GM19328 (cell line): ENCODE measurements around the gene RHO.
"Not testable (repeated sequence)": the region's sequence is repeated elsewhere in the genome, so short reads cannot be mapped to it uniquely, and the experiment has no call there.

ENCODE experiments used
- ATAC-seq: cut with Tn5 transposase; IDR thresholded peaks from one replicate; pipeline ENCODE4 v1.9.1; 2021; ENCODE audit warnings: mild to moderate bottlenecking, moderate library complexity; ENCODE audit not compliant: unreplicated experiment

The RHO gene

DNA sequence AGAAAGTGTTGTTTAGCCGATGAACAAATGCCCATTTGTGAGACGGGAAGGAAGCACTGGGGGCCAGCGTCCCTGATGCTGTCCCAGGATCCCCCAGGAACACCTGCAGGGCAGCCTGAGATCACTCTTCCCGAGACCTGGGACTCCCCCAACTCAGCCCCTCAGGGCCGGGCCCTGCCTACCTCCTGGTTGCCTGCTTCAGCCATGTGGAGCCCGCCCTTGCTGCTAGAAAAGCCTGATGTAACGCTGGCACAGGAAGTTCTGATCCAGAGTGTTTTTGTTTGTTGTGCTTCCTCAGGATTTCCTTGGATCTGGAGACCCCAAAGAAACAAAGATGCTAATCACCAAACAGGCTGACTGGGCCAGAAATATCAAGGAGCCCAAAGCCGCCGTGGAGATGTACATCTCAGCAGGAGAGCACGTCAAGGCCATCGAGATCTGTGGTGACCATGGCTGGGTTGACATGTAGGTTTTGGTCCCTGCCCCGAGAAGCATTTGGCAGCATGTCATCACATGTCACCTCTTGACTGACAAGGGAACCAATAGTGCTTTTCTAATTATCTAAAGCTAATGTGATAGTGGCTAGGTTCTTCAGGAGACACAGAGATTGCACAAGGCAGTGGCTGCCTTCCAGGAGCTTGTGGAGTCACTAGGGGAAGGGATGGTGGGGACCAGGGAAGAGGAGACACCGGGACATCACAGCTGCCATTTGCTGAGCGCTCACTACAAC, 28.7 kb upstream of the RHO start:
- ATAC-seq = not testable (repeated sequence)

DNA sequence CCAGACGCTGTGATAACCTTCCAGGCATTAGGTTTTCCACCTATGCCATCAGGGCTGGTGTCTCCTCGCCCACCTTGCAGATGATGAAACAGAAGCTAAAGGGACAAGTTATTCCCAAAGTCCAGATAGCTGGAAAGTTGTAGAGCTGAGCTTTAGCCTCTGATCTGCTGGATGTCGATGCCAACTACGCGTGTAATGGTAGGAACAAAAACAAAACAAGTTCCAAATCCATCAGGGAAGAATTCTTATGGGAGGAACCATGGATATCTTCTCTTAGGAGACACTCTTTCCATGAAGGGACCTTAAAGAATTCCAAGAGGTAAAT, 28.1 kb upstream of the RHO start:
- no peak for ATAC-seq

DNA sequence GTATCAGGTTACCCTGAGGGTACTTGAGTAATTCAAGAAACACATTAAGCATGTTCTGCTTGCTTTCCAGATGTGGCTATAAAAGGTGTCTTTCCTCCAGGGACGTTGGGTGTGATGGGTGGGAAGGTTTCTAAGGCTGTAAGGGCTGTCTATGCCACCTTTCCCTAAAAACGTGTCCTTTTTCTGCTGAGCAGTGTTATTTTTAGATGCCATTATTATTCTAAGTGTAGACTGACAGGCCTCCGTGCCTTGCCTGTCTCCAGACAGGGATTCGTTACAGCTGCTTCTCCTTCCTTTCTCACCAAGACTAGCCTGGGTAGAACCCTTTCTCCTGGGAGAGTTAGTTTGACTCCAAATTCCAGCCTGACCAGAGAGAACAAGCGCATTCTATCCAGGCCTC, 26.8 kb upstream of the RHO start:
- no peak for ATAC-seq

DNA sequence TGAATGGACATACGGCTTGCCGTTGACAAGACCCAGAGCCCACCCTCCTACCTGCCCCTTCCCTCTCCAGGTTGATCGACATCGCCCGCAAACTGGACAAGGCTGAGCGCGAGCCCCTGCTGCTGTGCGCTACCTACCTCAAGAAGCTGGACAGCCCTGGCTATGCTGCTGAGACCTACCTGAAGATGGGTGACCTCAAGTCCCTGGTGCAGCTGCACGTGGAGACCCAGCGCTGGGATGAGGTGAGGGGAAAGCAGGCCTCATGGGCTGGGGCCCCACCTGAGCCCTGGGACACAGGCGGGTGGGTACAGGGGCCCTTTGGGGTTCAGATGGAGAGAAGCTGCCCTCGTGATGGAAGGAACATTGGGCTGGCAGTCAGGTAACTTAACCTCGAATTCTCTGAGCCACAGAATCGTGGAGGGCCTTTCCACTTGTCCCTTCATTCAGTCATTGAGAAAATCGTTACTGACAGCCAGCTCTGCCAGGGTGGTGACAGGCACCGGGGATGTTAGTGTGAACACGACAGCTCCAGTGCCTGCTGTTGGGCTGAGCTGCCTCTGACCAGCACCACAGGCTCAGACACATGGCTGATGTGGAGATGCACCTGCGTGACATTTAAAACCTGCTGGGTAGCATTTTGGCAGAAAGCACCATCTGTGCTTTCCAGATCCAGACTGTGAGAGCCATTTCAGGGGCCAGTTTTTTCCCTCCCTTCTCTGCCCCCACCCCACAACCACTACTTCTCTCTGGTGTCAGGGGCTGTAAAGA, 25.6 kb upstream of the RHO start:
- no peak for ATAC-seq

DNA sequence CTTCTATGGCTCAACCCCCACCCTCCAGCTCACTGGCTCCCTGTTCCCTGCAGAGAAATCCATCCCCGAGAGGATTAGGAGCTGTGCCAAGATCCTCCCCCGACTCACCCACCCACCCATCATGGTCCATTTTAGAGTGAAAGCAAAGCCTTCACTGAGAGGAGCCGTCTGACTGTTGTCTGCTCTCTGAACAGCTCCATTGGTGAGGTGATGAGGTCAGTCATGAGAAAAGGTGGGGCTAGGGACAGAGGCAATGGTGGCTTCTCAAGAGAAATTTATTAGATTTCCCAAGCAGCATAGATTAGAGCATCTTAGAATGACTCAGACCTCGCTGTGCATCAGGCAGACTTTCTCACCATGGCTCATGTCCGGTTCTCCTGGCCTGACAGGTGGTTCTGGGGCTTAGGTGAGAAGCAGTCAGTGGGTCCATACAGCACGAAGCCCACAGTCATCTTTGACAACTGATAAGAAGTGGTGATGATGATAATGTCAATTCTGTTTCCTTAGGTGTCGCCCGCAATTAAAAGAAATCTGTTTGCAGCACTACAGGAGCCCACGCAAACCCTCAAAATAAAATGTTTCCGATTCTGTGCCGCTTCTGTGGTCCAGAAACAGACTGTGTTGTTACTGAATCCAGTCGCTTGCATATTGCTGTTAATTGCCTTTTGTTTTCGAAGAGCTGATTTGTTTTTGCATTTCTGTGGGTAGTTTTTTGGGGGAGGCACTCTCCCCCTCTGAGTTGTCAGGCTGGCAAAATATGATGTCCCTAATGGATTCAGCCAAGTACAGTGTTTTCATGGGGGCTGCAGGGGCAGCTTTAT, 24.8 kb upstream of the RHO start:
- ATAC-seq = no peak

DNA sequence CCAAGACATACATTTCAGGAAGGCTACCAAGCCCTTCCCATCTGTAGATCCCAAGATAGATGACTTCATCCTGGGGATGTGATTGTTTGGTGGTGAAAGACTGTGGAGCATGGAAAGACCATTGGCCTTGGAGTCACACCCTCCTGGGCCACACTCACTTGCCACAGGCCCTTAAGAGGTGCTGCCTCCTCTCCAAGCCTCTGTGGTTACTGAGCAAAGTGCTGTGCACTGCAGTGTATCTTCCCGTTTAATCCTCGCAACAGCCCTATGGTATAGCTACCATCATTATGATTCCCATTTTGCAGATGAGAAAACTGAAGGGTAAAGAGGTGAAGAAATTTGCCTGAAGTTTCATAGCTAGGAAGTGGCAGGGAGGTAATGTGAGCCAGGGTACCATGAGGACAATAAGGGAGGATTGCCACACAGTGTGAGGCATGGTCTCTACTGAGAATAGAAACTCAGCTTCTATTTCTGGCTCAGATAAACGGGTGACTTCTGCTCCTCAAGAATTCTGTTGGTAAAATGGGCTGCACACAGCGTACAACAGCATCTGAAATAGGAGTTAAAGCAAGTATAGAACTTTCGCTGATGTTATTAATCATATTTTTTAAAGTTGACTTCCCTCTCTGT, 23.9 kb upstream of the RHO start:
- no peak for ATAC-seq

DNA sequence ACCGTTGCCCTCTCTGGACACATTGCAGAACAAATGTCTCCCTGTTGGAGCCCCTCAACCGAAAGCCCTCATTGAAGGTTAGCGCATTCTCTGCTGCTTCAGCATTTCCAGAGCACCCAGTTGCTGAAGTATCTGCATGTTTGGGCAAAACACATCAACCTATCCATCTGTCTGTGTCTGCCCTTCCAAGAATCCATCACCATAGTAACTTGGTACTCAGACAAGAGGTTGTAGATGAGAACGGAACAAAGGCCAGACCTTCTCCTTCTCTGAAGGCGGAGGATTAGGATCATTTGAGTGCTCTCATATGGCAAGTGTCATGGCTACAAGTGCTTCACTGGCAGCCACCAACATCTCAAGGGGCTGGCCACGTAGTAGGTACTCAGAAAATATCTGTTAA, 23.1 kb upstream of the RHO start:
- ATAC-seq = no peak

DNA sequence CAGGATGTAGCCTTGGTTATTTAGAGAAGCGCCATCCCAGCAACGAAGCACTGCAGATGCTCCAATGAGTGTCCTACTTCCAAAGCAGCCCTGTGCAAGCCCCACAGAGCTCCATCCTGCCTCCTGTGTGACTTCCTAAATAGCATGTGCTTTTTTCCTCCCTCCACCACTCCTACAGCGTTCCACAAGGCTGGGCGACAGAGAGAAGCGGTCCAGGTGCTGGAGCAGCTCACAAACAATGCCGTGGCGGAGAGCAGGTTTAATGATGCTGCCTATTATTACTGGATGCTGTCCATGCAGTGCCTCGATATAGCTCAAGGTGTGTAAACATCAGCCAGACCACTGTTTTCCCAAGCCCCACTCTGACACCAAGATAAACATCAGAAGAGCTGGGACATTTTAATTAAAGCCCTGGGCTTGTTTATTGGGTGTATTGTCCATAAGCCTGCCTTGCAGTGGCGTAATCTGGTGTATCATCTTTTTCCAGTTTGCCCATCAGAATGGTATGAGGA, 22.2 kb upstream of the RHO start:
- ATAC-seq = no peak

DNA sequence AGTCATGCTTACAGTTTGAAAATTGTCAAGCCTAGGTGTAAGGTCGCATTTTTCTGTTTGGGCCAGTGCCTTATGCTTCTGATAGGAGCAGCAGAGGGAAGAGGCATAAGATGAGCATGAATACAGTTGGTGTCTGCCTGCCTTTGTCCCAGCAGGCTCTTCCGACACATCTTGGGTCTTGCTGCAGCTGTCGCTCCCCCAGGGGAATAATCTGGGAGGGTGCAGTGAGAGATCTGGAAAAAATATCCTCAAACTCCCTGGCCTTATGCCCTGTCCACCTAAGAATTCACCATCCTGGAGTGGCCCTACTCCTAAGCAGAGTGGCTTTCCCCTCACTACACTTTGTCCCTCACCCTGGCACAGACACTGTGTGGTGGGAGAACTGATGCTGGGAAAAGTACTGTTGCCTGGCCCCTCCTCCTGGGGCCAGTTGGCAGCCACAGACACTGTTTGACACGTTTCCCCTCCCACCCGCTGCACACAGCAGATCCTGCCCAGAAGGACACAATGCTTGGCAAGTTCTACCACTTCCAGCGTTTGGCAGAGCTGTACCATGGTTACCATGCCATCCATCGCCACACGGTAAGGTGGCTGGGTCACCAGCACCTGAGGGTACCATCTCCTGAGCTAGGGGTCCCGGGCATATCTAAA, 21.1 kb upstream of the RHO start:
- ATAC-seq = no peak

DNA sequence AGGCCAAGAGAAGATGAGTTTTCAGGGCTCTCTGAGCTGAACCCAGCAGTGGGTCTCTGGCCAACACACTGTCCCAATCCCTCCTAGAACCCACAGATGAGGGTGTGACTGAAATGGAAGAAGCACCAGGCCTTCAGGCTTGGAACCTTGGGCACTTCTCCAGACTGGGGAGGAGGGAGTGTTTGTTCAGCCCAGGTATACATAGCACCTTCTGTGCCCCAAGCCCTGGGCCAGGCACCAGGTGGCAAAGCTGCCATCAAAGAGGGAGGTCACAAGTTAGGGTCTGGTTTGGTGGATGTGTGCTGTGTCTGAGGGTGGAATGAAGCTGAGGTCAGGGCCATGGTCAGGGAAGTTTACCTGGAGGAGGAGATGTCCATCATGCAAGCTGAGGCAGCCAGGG, 15.8 kb upstream of the RHO start:
- ATAC-seq = no peak

DNA sequence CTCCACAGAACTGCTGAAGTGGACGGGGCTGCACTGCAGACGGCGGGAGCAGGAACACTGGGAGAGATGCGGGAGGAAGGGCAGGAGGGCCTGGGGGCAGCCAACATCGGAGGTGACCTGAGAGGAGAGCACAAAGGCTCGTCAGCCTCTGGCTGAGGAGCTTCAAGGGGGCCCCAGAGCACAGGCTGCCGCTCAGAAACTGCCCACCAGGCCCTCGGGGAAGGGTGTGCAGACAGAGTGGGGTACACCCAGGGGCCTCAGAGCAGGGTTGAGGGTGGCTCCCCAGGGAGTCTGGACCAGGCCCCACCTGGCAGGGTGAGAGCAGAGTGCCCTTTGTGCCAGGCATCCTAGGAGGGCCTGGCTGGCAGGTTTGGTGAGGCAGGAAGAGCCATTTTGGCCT, 14.7 kb upstream of the RHO start:
- no peak for ATAC-seq

DNA sequence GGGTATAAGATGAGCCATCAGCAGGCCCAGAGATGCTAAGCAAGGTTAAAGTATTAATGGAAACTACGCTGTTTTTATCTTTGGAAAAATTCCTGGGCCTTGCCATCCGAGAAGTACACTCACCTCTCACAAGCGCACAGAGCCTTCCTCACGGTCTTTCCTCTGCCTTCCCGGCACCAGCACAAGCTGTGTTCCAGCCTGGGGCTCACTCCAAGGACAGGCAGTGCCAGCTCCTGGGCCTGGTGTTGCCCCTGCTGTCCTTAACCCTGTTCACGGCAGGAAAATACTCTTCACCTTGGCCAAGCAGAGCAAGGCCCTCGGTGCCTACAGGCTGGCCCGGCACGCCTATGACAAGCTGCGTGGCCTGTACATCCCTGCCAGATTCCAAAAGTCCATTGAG, 14.3 kb upstream of the RHO start:
- no peak for ATAC-seq

DNA sequence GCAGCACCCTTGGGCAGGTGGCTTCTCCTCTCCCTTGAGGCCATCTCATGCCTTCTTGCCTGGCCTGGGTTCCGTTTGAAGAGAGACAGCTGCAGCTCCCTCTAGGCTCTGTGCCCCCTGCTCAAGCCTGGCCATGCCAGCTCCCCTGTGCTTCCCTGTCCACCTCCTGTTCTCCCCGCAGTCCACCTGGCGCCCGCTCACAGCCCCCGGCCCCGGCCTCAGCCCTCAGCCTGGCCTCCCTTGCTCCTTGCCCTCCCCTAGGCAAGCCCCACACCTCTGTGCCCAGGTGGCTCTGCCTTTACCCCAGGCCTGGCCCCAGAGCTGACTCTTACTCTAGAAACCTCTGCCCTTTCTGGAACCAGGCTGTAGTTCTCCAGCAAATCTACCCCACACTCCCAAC, 13.9 kb upstream of the RHO start:
- ATAC-seq = no peak

DNA sequence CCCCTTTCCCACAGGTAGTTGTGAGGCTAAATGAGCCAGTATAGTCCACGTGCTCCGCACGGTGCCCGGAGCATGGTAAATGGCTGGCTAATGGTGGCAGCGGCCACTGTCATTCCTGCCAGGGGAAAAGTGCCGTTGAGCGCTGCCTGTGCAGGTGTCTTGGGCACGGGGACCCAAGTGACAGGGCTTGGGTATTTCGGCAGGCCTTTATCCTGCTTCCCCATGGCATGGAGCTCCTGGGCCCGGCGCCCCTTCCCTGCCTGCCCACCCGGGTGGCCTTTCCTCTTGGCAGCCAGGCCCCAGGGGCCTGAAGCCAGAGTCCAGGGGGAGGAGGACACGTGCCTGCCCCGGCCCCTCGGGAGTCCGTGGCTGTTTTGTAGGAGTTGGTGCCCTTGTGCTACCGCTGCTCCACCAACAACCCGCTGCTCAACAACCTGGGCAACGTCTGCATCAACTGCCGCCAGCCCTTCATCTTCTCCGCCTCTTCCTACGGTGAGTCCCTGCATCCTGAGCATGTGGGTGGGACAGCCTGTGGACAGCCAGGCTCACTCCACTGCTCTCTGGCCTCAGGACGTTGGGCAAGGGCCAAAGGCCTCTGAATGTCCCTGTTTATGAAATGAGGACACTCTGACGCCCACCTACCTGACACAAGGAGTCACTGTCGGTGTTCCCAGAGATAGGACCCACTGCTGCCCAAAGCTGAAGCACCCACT, 13.2 kb upstream of the RHO start:
- ATAC-seq = not testable (repeated sequence)

DNA sequence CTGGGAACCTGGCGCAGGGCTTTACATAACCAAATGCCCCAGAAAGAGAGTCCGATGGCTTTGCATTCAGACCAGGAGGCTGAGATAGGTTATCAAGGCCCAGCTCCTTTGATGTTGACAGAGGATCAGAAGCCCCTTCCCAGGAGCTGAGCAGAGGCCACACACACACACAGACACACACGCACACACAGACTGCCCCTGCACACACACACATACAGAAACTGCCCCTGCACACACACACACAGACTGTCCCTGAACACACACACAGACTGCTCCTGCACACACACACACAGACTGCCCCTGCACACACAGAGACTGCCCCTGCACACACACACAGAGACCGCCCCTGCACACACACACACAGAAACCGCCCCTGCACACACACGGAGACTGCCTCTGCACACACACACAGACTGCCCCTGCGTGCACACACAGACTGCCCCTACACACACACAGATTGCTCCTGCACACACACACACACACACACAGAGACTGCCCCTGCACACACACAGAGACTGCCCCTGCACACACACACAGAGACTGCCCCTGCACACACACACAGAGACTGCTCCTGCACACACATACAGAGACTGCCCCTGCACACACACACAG, 12.5 kb upstream of the RHO start:
- ATAC-seq = not testable (repeated sequence)

DNA sequence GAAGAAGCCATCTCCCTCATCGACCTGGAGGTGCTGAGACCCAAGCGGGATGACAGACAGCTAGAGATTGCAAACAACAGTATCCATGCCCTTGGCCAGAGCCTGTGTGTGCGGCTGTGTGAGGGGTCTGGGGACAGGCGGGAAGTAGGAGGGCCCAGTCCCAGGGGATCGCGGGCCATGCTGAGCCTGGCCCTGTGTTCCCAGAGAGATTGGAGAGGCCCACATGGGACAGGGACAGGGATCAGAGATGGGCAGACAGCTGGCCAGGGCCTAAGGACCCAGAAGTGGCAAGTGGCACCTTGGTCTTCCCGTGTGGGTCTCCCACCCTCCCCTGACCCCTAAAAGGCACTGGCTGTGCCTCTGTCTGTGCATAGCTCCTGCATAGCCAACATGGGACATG, 10.9 kb upstream of the RHO start:
- ATAC-seq = no peak

DNA sequence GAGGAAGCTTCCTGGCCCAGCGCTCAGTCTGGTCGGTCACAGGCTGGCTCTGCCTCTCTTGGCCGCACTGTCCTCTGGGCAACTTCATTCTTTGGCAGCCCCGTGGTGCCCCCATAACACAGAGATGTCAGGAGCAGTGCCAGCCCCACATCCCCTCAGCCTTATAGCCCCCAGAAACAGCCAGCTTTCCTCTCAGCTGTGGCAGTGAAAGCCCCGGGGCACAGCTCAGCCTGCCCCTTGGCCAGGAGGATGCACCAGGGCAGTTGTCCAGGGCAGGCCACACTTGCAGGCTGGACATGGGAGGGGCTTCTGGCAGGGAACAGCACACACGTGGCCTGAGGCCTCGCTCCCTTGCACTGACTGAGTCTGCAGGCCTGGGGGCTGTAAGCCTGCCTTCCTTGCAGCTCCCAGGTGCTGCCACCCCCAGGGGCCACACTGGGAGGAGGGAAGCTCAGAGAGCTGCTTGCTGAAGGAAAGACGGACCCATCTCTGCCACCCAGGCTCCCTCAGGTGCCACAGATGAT, 10.3 kb upstream of the RHO start:
- no peak for ATAC-seq

DNA sequence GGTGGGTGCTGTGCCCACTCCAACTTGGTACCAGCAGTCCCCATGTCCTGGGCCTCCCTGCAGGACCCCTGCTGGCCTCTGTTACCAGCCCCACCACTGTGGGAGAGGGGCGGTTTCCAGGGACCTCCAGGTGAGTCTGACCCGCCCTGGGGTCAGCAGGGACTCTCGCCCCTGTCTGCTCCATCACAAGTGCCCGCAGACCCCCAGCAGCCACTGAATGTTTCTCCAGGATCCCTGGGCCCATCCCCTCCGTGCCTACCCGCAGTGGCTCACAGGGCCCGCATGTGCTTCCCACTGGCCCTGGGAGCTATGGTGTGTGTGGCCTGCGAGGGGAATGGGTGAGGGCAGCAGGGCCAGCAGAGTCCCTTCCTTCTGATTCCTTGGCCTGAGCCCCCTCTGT, 9.9 kb upstream of the RHO start:
- no peak for ATAC-seq

DNA sequence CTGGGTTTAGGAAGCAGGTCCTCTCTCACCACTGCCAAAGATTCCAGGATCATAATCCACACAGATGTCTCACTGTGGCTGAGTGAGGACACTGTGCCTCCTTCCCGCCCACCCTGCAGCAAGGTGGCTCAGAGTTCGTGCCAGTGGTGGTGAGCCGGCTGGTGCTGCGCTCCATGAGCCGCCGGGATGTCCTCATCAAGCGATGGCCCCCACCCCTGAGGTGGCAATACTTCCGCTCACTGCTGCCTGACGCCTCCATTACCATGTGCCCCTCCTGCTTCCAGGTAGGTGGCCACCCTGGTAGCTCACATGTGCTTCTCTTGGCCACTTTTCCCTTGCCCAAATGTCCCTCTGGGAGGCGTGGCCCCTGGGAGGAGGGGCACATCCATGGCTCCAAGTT, 9.0 kb upstream of the RHO start:
- ATAC-seq = no peak
